GM23338 (cell line): Measurements from ENCODE around the gene MYO16.

ENCODE experiments used
- CREB1 ChIP-seq: fragments of 250-450 bp; sonication (Bioruptor Pico); IDR thresholded peaks from 2 replicates; pipeline ENCODE4 v1.5.0; 2020; ENCODE audit warnings: low read depth, mild to moderate bottlenecking, moderate library complexity
- CTCF ChIP-seq, 2 experiments: fragments of 200-600 bp in 1 of 2; sonication (generic) in 1 of 2; conservative IDR thresholded peaks; 2 replicates each; pipeline versions ENCODE4 v1.5.1 to v1.6.1; 2016 to 2017; ENCODE audit warnings: antibody characterized with exemption in 2 of 2, low read depth in 2 of 2, mild to moderate bottlenecking in 2 of 2, moderate library complexity in 1 of 2
- EZH2 ChIP-seq: fragments of 200-600 bp; sonication (generic); IDR thresholded peaks from one replicate; pipeline ENCODE4 v1.8.0; 2017; ENCODE audit warnings: antibody characterized with exemption, mild to moderate bottlenecking, low read depth; ENCODE audit not compliant: unreplicated experiment
- EZH2phosphoT487 ChIP-seq: fragments of 200-600 bp; sonication (generic); IDR thresholded peaks from one replicate; pipeline ENCODE4 v1.8.1; 2018; ENCODE audit warnings: antibody characterized with exemption; ENCODE audit not compliant: unreplicated experiment
- JUNB ChIP-seq: IDR thresholded peaks from one replicate; pipeline ENCODE4 v1.6.1; 2016; ENCODE audit warnings: antibody characterized with exemption; ENCODE audit not compliant: unreplicated experiment
- POLR2AphosphoS5 ChIP-seq: IDR thresholded peaks from 2 replicates; pipeline ENCODE4 v1.6.1; 2016; ENCODE audit warnings: antibody characterized with exemption, low read depth
- REST ChIP-seq: IDR thresholded peaks from one replicate; pipeline ENCODE4 v1.6.1; 2018; ENCODE audit warnings: antibody characterized with exemption; ENCODE audit not compliant: unreplicated experiment
- STAT1 ChIP-seq: IDR thresholded peaks from one replicate; pipeline ENCODE4 v1.6.1; 2016; ENCODE audit warnings: antibody characterized with exemption; ENCODE audit not compliant: unreplicated experiment
- ZNF331 ChIP-seq: fragments of 250-450 bp; sonication (Bioruptor Pico); IDR thresholded peaks from 2 replicates; pipeline ENCODE4 v1.5.0; 2020; ENCODE audit warnings: low read depth, mild to moderate bottlenecking, moderate library complexity

DNA sequence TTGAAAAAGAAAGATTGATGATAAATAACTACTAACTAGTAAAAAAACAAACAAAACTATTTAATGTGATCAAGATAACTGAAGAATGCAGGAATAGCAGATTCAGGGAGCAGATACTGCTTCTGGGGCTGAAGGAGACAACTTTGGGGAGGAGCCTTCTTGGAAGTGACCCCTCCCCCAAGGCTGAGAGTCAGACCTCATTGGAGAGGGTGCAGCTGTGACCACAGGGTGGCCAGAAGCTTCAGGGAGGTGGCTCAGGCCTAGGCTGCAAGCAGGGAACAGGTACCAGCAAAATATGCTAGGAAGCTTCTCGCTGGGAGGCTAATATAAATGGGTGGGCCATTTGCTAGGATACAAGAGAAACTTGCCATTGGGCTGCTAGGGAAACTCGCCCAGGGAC, 149.9 kb downstream of the MYO16 start:
- TF ChIP-seq CTCF (conservative IDR thresholded peaks at IDR 0.05; ENCODE audit: low read depth in 2 of 2) (no peak), EZH2 (no peak), JUNB (no peak), REST (no peak), POLR2AphosphoS5 (no peak), CREB1 (CRISPR knock-in tag) (no peak), EZH2phosphoT487 (no peak), STAT1 (no peak), ZNF331 (CRISPR knock-in tag) (no peak)
